Measurements from ENCODE around the gene IRX4.

DNA sequence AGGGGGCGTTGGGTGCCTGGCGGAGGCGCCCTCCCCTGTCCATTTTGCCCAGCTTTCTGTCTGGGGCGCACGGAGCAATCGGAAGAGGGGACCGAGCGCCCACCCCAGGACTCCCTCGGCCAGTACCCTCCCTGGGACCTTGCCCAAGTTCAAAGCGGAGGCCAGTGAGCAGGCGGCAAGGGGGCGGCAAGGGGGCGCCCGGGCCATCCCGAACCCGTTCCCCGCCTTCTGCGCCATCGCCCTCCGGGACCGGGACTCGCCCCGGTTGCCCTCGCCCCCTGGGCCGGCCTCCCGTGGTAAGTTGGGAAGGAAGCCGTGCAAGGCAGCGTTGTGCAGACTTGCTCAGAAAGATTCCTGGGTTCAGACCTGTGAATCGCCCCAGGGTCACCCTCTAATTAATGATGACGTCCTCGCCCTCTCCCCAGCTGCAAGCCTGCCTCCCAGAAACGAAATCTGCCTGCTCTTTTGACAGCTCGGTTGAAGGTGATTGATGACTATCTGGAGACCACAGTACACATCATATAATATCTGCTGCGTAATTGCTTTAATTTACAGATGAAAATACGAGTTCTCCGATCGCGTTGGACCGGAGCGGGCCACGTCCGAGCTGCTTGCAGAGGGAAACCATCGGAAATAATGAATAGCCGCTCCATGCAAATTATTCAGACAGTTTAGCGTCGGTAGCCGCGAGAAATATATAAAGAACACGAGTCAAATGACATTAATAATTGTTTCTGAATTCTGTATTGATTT is 1.4 kb upstream of the IRX4 start:
- TF ChIP-seq, protein P1, sequence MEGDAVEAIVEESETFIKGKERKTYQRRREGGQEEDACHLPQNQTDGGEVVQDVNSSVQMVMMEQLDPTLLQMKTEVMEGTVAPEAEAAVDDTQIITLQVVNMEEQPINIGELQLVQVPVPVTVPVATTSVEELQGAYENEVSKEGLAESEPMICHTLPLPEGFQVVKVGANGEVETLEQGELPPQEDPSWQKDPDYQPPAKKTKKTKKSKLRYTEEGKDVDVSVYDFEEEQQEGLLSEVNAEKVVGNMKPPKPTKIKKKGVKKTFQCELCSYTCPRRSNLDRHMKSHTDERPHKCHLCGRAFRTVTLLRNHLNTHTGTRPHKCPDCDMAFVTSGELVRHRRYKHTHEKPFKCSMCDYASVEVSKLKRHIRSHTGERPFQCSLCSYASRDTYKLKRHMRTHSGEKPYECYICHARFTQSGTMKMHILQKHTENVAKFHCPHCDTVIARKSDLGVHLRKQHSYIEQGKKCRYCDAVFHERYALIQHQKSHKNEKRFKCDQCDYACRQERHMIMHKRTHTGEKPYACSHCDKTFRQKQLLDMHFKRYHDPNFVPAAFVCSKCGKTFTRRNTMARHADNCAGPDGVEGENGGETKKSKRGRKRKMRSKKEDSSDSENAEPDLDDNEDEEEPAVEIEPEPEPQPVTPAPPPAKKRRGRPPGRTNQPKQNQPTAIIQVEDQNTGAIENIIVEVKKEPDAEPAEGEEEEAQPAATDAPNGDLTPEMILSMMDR (IDR thresholded peaks at IDR 0.05): no peak
- TF ChIP-seq POLR2A (IDR thresholded peaks at IDR 0.05) (no peak), EP300 (IDR thresholded peaks at IDR 0.05) (no peak)

All from tibial nerve (tissue), 4 donors.